Peyer's patch (tissue), 4 donors: ENCODE data around the gene SERGEF.

ENCODE experiments used
- CTCF ChIP-seq, 6 experiments: fragments of 450-650 bp in 4 of 6; fragments of 200-600 bp in 2 of 6; sonication (generic) in 1 of 6; IDR thresholded peaks; one replicate each; pipeline ENCODE4 v1.5.1; 2017 to 2019; ENCODE audit warnings: antibody characterized with exemption in 6 of 6, mild to moderate bottlenecking in 3 of 6, moderate library complexity in 1 of 6
- POLR2A ChIP-seq, 2 donors: fragments of 450-650 bp; IDR thresholded peaks; one replicate each; pipeline ENCODE4 v1.5.1; 2017; ENCODE audit warnings: antibody characterized with exemption in 2 of 2, mild to moderate bottlenecking in 2 of 2, moderate library complexity in 2 of 2

- TF ChIP-seq CTCF (IDR thresholded peaks at IDR 0.05): no peak
- TF ChIP-seq POLR2A (IDR thresholded peaks at IDR 0.05): no peak
These were observed 239.2 kb downstream of the SERGEF start for GRCh38 chr11:17773674-17774073.
